ENCODE data around the gene DHRSX.

DNA sequence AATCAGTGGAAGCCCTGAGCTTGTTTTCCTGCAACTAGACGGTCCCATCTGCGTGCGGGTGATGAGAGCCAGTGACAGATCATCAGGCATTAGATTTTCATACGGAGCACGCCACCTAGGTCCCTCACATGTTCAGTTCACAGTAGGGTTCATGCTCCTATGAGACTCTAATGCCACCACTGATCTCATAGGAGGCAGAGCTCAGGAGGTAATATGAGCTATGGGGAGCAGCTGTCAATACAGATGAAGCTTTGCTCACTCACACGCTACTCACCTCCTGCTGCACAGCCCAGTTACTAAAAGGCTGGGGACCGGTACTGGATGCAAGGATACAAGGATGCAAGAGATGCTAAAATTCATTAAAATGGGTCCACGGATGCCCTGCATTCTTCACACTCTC is 61.2 kb downstream of the DHRSX start:
- TF ChIP-seq, protein P1, sequence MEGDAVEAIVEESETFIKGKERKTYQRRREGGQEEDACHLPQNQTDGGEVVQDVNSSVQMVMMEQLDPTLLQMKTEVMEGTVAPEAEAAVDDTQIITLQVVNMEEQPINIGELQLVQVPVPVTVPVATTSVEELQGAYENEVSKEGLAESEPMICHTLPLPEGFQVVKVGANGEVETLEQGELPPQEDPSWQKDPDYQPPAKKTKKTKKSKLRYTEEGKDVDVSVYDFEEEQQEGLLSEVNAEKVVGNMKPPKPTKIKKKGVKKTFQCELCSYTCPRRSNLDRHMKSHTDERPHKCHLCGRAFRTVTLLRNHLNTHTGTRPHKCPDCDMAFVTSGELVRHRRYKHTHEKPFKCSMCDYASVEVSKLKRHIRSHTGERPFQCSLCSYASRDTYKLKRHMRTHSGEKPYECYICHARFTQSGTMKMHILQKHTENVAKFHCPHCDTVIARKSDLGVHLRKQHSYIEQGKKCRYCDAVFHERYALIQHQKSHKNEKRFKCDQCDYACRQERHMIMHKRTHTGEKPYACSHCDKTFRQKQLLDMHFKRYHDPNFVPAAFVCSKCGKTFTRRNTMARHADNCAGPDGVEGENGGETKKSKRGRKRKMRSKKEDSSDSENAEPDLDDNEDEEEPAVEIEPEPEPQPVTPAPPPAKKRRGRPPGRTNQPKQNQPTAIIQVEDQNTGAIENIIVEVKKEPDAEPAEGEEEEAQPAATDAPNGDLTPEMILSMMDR (IDR thresholded peaks at IDR 0.05; ENCODE audit: control extremely low read depth in 1 of 3, insufficient read depth in 1 of 3, low read depth in 1 of 3, low read length in 3 of 3), result no peak
- TF ChIP-seq POLR2AphosphoS5 (IDR thresholded peaks at IDR 0.05; ENCODE audit: low read depth, low read length) (no peak), POLR2A (IDR thresholded peaks at IDR 0.05; ENCODE audit: control extremely low read depth in 1 of 2, low read depth in 2 of 2, low read length in 2 of 2) (no peak), CEBPB (IDR thresholded peaks at IDR 0.05; ENCODE audit: low read depth, low read length) (no peak), MAFK (IDR thresholded peaks at IDR 0.05; ENCODE audit: low read depth, low read length) (no peak)
